H9 (cell line): ENCODE measurements around the gene C1QTNF1. TPM values are rescaled to one million over a fixed set of nuclear protein-coding genes. Genes with fewer than 3 reads are reported as not detected.

Source experiments
- DNase-seq: peaks from one replicate; pipeline ENCODE4 v3.0.0-alpha.2; 2017
- H2AFZ ChIP-seq: one replicate; pipeline ENCODE4 v1.6.1; 2013; ENCODE audit warnings: mild to moderate bottlenecking, low read length, control low read depth, moderate library complexity
- H2AK5ac ChIP-seq: 2 replicates; pipeline ENCODE4 v1.6.1; 2013; ENCODE audit warnings: low read length, control low read depth, mixed read lengths; ENCODE audit not compliant: insufficient read length
- H2BK120ac ChIP-seq: one replicate; pipeline ENCODE4 v1.6.1; 2013; ENCODE audit warnings: low read depth, mild to moderate bottlenecking, low read length, control low read depth, inconsistent platforms; ENCODE audit not compliant: poor library complexity, severe bottlenecking
- H2BK12ac ChIP-seq: 2 replicates; pipeline ENCODE4 v1.6.1; 2013; ENCODE audit warnings: low read length, control low read depth, mixed read lengths, low read depth; ENCODE audit not compliant: insufficient read length
- H2BK15ac ChIP-seq: 2 replicates; pipeline ENCODE4 v1.6.1; 2013; ENCODE audit warnings: low read depth, low read length, control low read depth
- H2BK20ac ChIP-seq: one replicate; pipeline ENCODE4 v1.6.1; 2013; ENCODE audit warnings: low read depth, mild to moderate bottlenecking, low read length, control low read depth, inconsistent platforms; ENCODE audit not compliant: poor library complexity, severe bottlenecking
- H2BK5ac ChIP-seq: 2 replicates; pipeline ENCODE4 v1.6.1; 2013; ENCODE audit warnings: low read length, control low read depth, mixed read lengths; ENCODE audit not compliant: insufficient read length
- H3K14ac ChIP-seq: 2 replicates; pipeline ENCODE4 v1.6.1; 2013; ENCODE audit warnings: low read length, control low read depth; ENCODE audit not compliant: insufficient read depth
- H3K18ac ChIP-seq: 2 replicates; pipeline ENCODE4 v1.6.1; 2013; ENCODE audit warnings: low read depth, mild to moderate bottlenecking, mixed read lengths, low read length, control low read depth; ENCODE audit not compliant: insufficient read length
- H3K23ac ChIP-seq: 2 replicates; pipeline ENCODE4 v1.6.1; 2013; ENCODE audit warnings: low read length, control low read depth, mixed read lengths, low read depth; ENCODE audit not compliant: insufficient read length
- H3K23me2 ChIP-seq: 2 replicates; pipeline ENCODE4 v1.6.1; 2013; ENCODE audit warnings: low read depth, mild to moderate bottlenecking, mixed read lengths, low read length, control low read depth; ENCODE audit not compliant: insufficient read length, poor library complexity, severe bottlenecking
- H3K27ac ChIP-seq: 2 replicates; pipeline ENCODE4 v1.5.1; 2013; ENCODE audit warnings: low read length, control low read depth, mixed read lengths, low read depth; ENCODE audit not compliant: insufficient read length
- H3K27me3 ChIP-seq: 2 replicates; pipeline ENCODE4 v1.6.1; 2013; ENCODE audit warnings: low read length, control low read depth, inconsistent platforms; ENCODE audit not compliant: insufficient read depth
- H3K4ac ChIP-seq: 2 replicates; pipeline ENCODE4 v1.6.1; 2013; ENCODE audit warnings: low read depth, mild to moderate bottlenecking, control low read depth, inconsistent platforms, low read length, moderate library complexity
- H3K4me1 ChIP-seq: 2 replicates; pipeline ENCODE4 v1.6.1; 2013; ENCODE audit warnings: low read length, control low read depth, inconsistent platforms; ENCODE audit not compliant: insufficient read depth
- H3K4me2 ChIP-seq: 2 replicates; pipeline ENCODE4 v1.6.1; 2013; ENCODE audit warnings: low read length, control low read depth, mixed read lengths; ENCODE audit not compliant: insufficient read length, insufficient read depth
- H3K56ac ChIP-seq: 2 replicates; pipeline ENCODE4 v1.6.1; 2013; ENCODE audit warnings: low read depth, mild to moderate bottlenecking, mixed read lengths, low read length, control low read depth; ENCODE audit not compliant: insufficient read length
- H3K79me1 ChIP-seq: 2 replicates; pipeline ENCODE4 v1.6.1; 2013; ENCODE audit warnings: low read depth, mild to moderate bottlenecking, moderate library complexity, low read length, control low read depth, inconsistent platforms; ENCODE audit not compliant: insufficient read depth, poor library complexity, severe bottlenecking
- H3K79me2 ChIP-seq: 2 replicates; pipeline ENCODE4 v1.6.1; 2013; ENCODE audit warnings: low read length, control low read depth, inconsistent platforms; ENCODE audit not compliant: insufficient read depth
- H3K9ac ChIP-seq: 2 replicates; pipeline ENCODE4 v1.6.1; 2013; ENCODE audit warnings: low read length, control low read depth, mixed read lengths; ENCODE audit not compliant: insufficient read length; ENCODE audit errors: extremely low read depth
- H3K9me3 ChIP-seq: one replicate; pipeline ENCODE4 v1.6.1; 2013; ENCODE audit warnings: low read depth, low read length, inconsistent platforms; ENCODE audit not compliant: control insufficient read depth
- H3T11ph ChIP-seq: one replicate; pipeline ENCODE4 v1.6.1; 2013; ENCODE audit warnings: mild to moderate bottlenecking, low read length, control low read depth, inconsistent platforms
- H4K20me1 ChIP-seq: one replicate; pipeline ENCODE4 v1.6.1; 2013; ENCODE audit not compliant: control insufficient read depth, insufficient read length, insufficient read depth
- H4K5ac ChIP-seq: 2 replicates; pipeline ENCODE4 v1.6.1; 2013; ENCODE audit warnings: low read depth, mild to moderate bottlenecking, mixed read lengths, low read length, control low read depth; ENCODE audit not compliant: insufficient read length
- H4K8ac ChIP-seq: replicated peaks from 2 replicates; pipeline ENCODE4 v1.6.1; 2013; ENCODE audit warnings: low read length, control low read depth, mixed read lengths, low read depth; ENCODE audit not compliant: insufficient read length
- H4K91ac ChIP-seq: 2 replicates; pipeline ENCODE4 v1.6.1; 2013; ENCODE audit warnings: low read depth, mild to moderate bottlenecking, moderate library complexity, mixed read lengths, low read length, control low read depth; ENCODE audit not compliant: insufficient read length
- H3K27ac Mint-ChIP-seq, 3 experiments: 2 replicates in 2 of 3; 3 replicates in 1 of 3; pipeline ENCODE4 v1.8.0; 2020 to 2021; ENCODE audit warnings: mixed read lengths in 3 of 3, mild to moderate bottlenecking in 1 of 3, moderate library complexity in 1 of 3
- H3K27me3 Mint-ChIP-seq: 2 replicates; pipeline ENCODE4 v1.8.0; 2021; ENCODE audit warnings: low read depth, mild to moderate bottlenecking, moderate library complexity, mixed read lengths
- H3K36me3 Mint-ChIP-seq, 3 experiments: 2 replicates in 2 of 3; 3 replicates in 1 of 3; pipeline ENCODE4 v1.8.0; 2020 to 2021; ENCODE audit warnings: low read depth in 3 of 3, mixed read lengths in 3 of 3; ENCODE audit not compliant: insufficient read depth in 1 of 3
- H3K4me1 Mint-ChIP-seq, 2 experiments: 2 replicates each; pipeline ENCODE4 v1.8.0; 2020; ENCODE audit warnings: mixed read lengths in 2 of 2
- H3K4me3 Mint-ChIP-seq, 2 experiments: 2 replicates in 1 of 2; 3 replicates in 1 of 2; pipeline ENCODE4 v1.8.0; 2020 to 2021; ENCODE audit warnings: mild to moderate bottlenecking in 2 of 2, mixed read lengths in 2 of 2, moderate library complexity in 1 of 2
- H3K9me3 Mint-ChIP-seq, 2 experiments: 2 replicates in 1 of 2; 3 replicates in 1 of 2; pipeline ENCODE4 v1.8.0; 2020; ENCODE audit warnings: mild to moderate bottlenecking in 2 of 2, mixed read lengths in 2 of 2, moderate library complexity in 1 of 2
- WGBS: extraction: QIAGEN DNeasy Blood & Tissue Kit; methylation state at CpG from one replicate; pipeline ENCODE4 v1.1.7; 2013; ENCODE audit warnings: missing lambda C conversion rate, low lambda C conversion rate, mixed read lengths; ENCODE audit not compliant: insufficient read length; ENCODE audit errors: extremely low coverage; 5-methylcytosine and 5-hydroxymethylcytosine counted together
- total RNA-seq: library from RNA; stranded (reverse); gene quantifications from 2 replicates; pipeline ENCODE4 v1.2.1, GENCODE V29; 2021
- TF ChIP-seq, protein P1 (sequence below): fragments of 200-600 bp; sonication (generic); conservative IDR thresholded peaks from 3 replicates; pipeline ENCODE4 v1.8.0; 2021; ENCODE audit warnings: antibody characterized with exemption, mild to moderate bottlenecking

C1QTNF1 gene
- total RNA-seq, 1 experiment from 2014 or later: 0.96 TPM

GRCh38 chr17:79019632-79020584, 4.1 kb upstream of the C1QTNF1 start:
- Mint-ChIP-seq H3K4me3 (no peak overlapping the region), H3K27me3 (peaks cover 86% of the 10 kb centered on the region), H3K36me3 (peaks cover 2 to 5% (median 2%) of the 10 kb centered on the region in 3 experiments; a peak in 4 of 7 replicates), H3K27ac (no peak overlapping the region), H3K4me1 (peaks cover 15 to 20% of the 10 kb centered on the region in 2 experiments), H3K9me3 (peaks cover 14 to 19% of the 10 kb centered on the region in 2 experiments)
- H3K56ac ChIP-seq: no peak overlapping the region
- no peak overlapping the region for H2BK20ac ChIP-seq
- H3K4me1 ChIP-seq: no peaks in the 10 kb centered on the region
- H3K18ac ChIP-seq: no peak overlapping the region
- no peak overlapping the region for H2BK5ac ChIP-seq
- no peaks in the 10 kb centered on the region for H3K79me2 ChIP-seq
- H3K14ac ChIP-seq: no peak overlapping the region
- no peak overlapping the region for H4K8ac ChIP-seq
- no peak overlapping the region for H4K91ac ChIP-seq
- H2AK5ac ChIP-seq: no peak overlapping the region
- WGBS: no CpG with 5 or more reads among the region's 19 CpGs
- no peak overlapping the region for H3K23ac ChIP-seq
- DNase-seq: no peak
- TF ChIP-seq, protein P1, sequence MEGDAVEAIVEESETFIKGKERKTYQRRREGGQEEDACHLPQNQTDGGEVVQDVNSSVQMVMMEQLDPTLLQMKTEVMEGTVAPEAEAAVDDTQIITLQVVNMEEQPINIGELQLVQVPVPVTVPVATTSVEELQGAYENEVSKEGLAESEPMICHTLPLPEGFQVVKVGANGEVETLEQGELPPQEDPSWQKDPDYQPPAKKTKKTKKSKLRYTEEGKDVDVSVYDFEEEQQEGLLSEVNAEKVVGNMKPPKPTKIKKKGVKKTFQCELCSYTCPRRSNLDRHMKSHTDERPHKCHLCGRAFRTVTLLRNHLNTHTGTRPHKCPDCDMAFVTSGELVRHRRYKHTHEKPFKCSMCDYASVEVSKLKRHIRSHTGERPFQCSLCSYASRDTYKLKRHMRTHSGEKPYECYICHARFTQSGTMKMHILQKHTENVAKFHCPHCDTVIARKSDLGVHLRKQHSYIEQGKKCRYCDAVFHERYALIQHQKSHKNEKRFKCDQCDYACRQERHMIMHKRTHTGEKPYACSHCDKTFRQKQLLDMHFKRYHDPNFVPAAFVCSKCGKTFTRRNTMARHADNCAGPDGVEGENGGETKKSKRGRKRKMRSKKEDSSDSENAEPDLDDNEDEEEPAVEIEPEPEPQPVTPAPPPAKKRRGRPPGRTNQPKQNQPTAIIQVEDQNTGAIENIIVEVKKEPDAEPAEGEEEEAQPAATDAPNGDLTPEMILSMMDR: peak; percentile 67
- no peak overlapping the region for H2BK120ac ChIP-seq
- no peak overlapping the region for H4K5ac ChIP-seq
- H4K20me1 ChIP-seq: no peaks in the 10 kb centered on the region
- H3K4ac ChIP-seq: no peak overlapping the region
- no peak overlapping the region for H3K4me2 ChIP-seq
- H2BK15ac ChIP-seq: no peak overlapping the region
- H3K27me3 ChIP-seq: peaks cover 29% of the 10 kb centered on the region; the same call in 1 of the 2 replicates
- no peak overlapping the region for H3K9ac ChIP-seq
- no peaks in the 10 kb centered on the region for H3K9me3 ChIP-seq
- H3K27ac ChIP-seq: no peak overlapping the region
- H2BK12ac ChIP-seq: no peak overlapping the region
- H2AFZ ChIP-seq: no peak overlapping the region
- peaks cover 13% of the 10 kb centered on the region for H3K23me2 ChIP-seq
- H3K79me1 ChIP-seq: no peaks in the 10 kb centered on the region
- no peak overlapping the region for H3T11ph ChIP-seq
